CD8-positive, alpha-beta memory T cell (primary cell): ENCODE data around the gene THEMIS. TPM values are rescaled to one million over a fixed set of nuclear protein-coding genes. Genes with fewer than 3 reads are reported as not detected.
A peak's percentile ranks its signal among the peaks of the same experiment; 100 is the strongest.
"Not testable (repeated sequence)": the region's sequence is repeated elsewhere in the genome, so short reads cannot be mapped to it uniquely, and the experiment has no call there.

Experiments used
- CTCF ChIA-PET: fragments of 350-600 bp; sonication (Branson Sonifier 250); formaldehyde crosslinking; loops from one replicate; lab custom pipeline; 2021; ENCODE audit warnings: antibody characterized with exemption; lab: Charles Lee
- POLR2A ChIA-PET: fragments of 350-600 bp; sonication (Branson Sonifier 250); formaldehyde crosslinking; loops from one replicate; lab custom pipeline; 2021; ENCODE audit warnings: antibody characterized with exemption; lab: Charles Lee
- DNase-seq, 5 donors: peaks; one replicate each; pipeline versions ENCODE4 v3.0.0 to v3.0.0-alpha.2; 2020 to 2022; ENCODE audit warnings: mixed read lengths in 1 of 5
- H3K27ac ChIP-seq: one replicate; pipeline ENCODE4 v1.7.0; 2013; ENCODE audit warnings: low read depth, mild to moderate bottlenecking, low read length, moderate library complexity
- H3K27me3 ChIP-seq: 2 replicates; pipeline ENCODE4 v1.7.0; 2013; ENCODE audit warnings: low read length, mild to moderate bottlenecking; ENCODE audit not compliant: insufficient read depth, poor library complexity, severe bottlenecking
- H3K36me3 ChIP-seq: 2 replicates; pipeline ENCODE4 v1.7.0; 2013; ENCODE audit warnings: mild to moderate bottlenecking, low read length, moderate library complexity; ENCODE audit not compliant: insufficient read depth
- H3K4me1 ChIP-seq: 2 replicates; pipeline ENCODE4 v1.7.0; 2013; ENCODE audit warnings: mild to moderate bottlenecking, low read length, moderate library complexity; ENCODE audit not compliant: insufficient read depth
- H3K4me3 ChIP-seq: 2 replicates; pipeline ENCODE4 v1.7.0; 2013; ENCODE audit warnings: mild to moderate bottlenecking, low read length
- H3K9me3 ChIP-seq: 2 replicates; pipeline ENCODE4 v1.7.0; 2013; ENCODE audit warnings: mild to moderate bottlenecking, low read length
- H3K27ac Mint-ChIP-seq, 8 donors: one replicate each; pipeline ENCODE4 v1.8.0; 2020 to 2021; ENCODE audit warnings: mixed read lengths in 8 of 8, mild to moderate bottlenecking in 6 of 8, inconsistent platforms in 3 of 8, moderate library complexity in 3 of 8
- H3K27me3 Mint-ChIP-seq, 2 donors: one replicate each; pipeline ENCODE4 v1.8.0; 2020 to 2021; ENCODE audit warnings: mixed read lengths in 2 of 2, mild to moderate bottlenecking in 1 of 2, moderate library complexity in 1 of 2
- H3K36me3 Mint-ChIP-seq, 3 donors: one replicate each; pipeline ENCODE4 v1.8.0; 2020 to 2021; ENCODE audit warnings: mixed read lengths in 3 of 3, inconsistent platforms in 1 of 3, mild to moderate bottlenecking in 1 of 3
- H3K4me1 Mint-ChIP-seq, 3 donors: one replicate each; pipeline ENCODE4 v1.8.0; 2020 to 2021; ENCODE audit warnings: mixed read lengths in 3 of 3, inconsistent platforms in 1 of 3, mild to moderate bottlenecking in 1 of 3
- H3K4me3 Mint-ChIP-seq, 7 donors: one replicate each; pipeline ENCODE4 v1.8.0; 2020 to 2021; ENCODE audit warnings: mixed read lengths in 7 of 7, mild to moderate bottlenecking in 6 of 7, moderate library complexity in 4 of 7, inconsistent platforms in 2 of 7
- H3K9me3 Mint-ChIP-seq, 5 donors: one replicate each; pipeline ENCODE4 v1.8.0; 2020 to 2022; ENCODE audit warnings: mixed read lengths in 5 of 5, mild to moderate bottlenecking in 3 of 5, moderate library complexity in 2 of 5, inconsistent platforms in 1 of 5
- polyA plus RNA-seq: library from polyadenylated mRNA; unstranded; fragments of 300-500 nt; fragmentation: Illumina TruSeq; gene quantifications from one replicate; pipeline ENCODE4 v1.2.3, GENCODE V29; 2021
- total RNA-seq, 2 experiments: library from RNA; stranded (reverse); gene quantifications; one replicate each; pipeline ENCODE4 v1.2.3, GENCODE V29; 2021

Gene THEMIS
- total and polyA plus RNA-seq, 3 experiments from 2014 or later = 39.9 to 107 (median 40.6) TPM

GRCh38 chr6:127695108-127695507 lies 205.8 kb downstream of the THEMIS start:
- H3K27me3 Mint-ChIP-seq = no peaks in the 10 kb centered on the region
- H3K27me3 ChIP-seq = no peaks in the 10 kb centered on the region
- peak overlapping the region in 1 of 8 donors; percentile 7 for H3K27ac Mint-ChIP-seq
- CTCF ChIA-PET = no interaction called here
- POLR2A ChIA-PET = no interaction called here
- peaks cover 0 to 18% (median 0%) of the 10 kb centered on the region in 3 donors for H3K4me1 Mint-ChIP-seq
- peaks cover 0 to 2% (median 0%) of the 10 kb centered on the region in 5 donors for H3K9me3 Mint-ChIP-seq
- H3K4me3 Mint-ChIP-seq = no peak overlapping the region
- no peaks in the 10 kb centered on the region for H3K4me1 ChIP-seq
- no peak overlapping the region for H3K27ac ChIP-seq
- H3K4me3 ChIP-seq = no peak overlapping the region
- no peak for DNase-seq
- no peaks in the 10 kb centered on the region for H3K9me3 ChIP-seq
- H3K36me3 Mint-ChIP-seq = peaks cover 57 to 72% (median 62%) of the 10 kb centered on the region in 3 donors
- H3K36me3 ChIP-seq = peaks cover 8% of the 10 kb centered on the region

GRCh38 chr6:127691146-127691545 lies 209.7 kb downstream of the THEMIS start:
- no peaks in the 10 kb centered on the region for H3K27me3 ChIP-seq
- H3K9me3 ChIP-seq = peaks cover 5% of the 10 kb centered on the region
- no peak overlapping the region for H3K27ac ChIP-seq
- H3K36me3 Mint-ChIP-seq = peaks cover 42 to 74% (median 69%) of the 10 kb centered on the region in 3 donors
- no peaks in the 10 kb centered on the region for H3K4me1 ChIP-seq
- H3K27me3 Mint-ChIP-seq = no peaks in the 10 kb centered on the region
- H3K36me3 ChIP-seq = no peaks in the 10 kb centered on the region
- H3K4me3 Mint-ChIP-seq = no peak overlapping the region
- DNase-seq = no peak
- no peak overlapping the region for H3K4me3 ChIP-seq
- no peak overlapping the region for H3K27ac Mint-ChIP-seq
- H3K4me1 Mint-ChIP-seq = peaks cover 0 to 4% (median 0%) of the 10 kb centered on the region in 3 donors
- CTCF ChIA-PET = no interaction called here
- POLR2A ChIA-PET = no interaction called here
- peaks cover 18 to 36% (median 22%) of the 10 kb centered on the region in 5 donors for H3K9me3 Mint-ChIP-seq

DNA sequence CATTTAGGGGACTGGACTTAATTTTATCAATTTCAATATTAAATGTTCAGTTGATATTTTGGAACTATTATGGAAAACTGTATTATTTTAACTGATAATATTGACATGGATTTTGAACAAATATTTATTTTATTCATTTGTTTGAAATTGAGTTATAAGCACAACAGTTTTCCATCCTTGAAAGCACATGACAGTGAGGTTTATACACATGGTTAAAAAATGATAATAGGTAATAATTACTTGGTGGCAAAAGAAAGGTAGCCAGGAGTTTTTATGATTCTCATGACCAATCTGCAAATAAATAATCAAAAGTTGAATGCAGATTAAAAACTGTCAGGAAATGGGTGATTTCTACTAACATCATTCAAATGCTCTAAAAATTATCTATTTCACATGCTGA lies 210.3 kb downstream of the THEMIS start:
- H3K36me3 Mint-ChIP-seq = peaks cover 41 to 75% (median 66%) of the 10 kb centered on the region in 3 donors
- H3K27me3 Mint-ChIP-seq = no peaks in the 10 kb centered on the region
- no peak overlapping the region for H3K4me3 Mint-ChIP-seq
- H3K27ac ChIP-seq = no peak overlapping the region
- no peak overlapping the region for H3K4me3 ChIP-seq
- H3K27ac Mint-ChIP-seq = peak overlapping the region in 1 of 8 donors; percentile 6
- no peaks in the 10 kb centered on the region for H3K27me3 ChIP-seq
- peaks cover 0 to 4% (median 0%) of the 10 kb centered on the region in 3 donors for H3K4me1 Mint-ChIP-seq
- ChIA-PET CTCF (no interaction called here), POLR2A (interaction anchor here (0.6 kb wide), 1 partner anchor 41 kb away, joined by 4 read pairs; no protein-coding TSS in a partner anchor)
- no peak for DNase-seq
- no peaks in the 10 kb centered on the region for H3K4me1 ChIP-seq
- H3K9me3 Mint-ChIP-seq = peaks cover 24 to 41% (median 28%) of the 10 kb centered on the region in 5 donors
- peaks cover 5% of the 10 kb centered on the region for H3K9me3 ChIP-seq
- H3K36me3 ChIP-seq = no peaks in the 10 kb centered on the region

GRCh38 chr6:127690092-127690491 lies 210.8 kb downstream of the THEMIS start:
- ChIA-PET POLR2A (interaction anchor here (0.6 kb wide), 1 partner anchor 41 kb away, joined by 4 read pairs; no protein-coding TSS in a partner anchor), CTCF (no interaction called here)
- Mint-ChIP-seq H3K4me3 (no peak overlapping the region), H3K9me3 (peaks cover 24 to 44% (median 31%) of the 10 kb centered on the region in 5 donors), H3K27ac (no peak overlapping the region), H3K4me1 (peaks cover 0 to 4% (median 0%) of the 10 kb centered on the region in 3 donors), H3K36me3 (peaks cover 36 to 71% (median 61%) of the 10 kb centered on the region in 3 donors), H3K27me3 (no peaks in the 10 kb centered on the region)
- Histone ChIP-seq H3K4me1 (no peaks in the 10 kb centered on the region), H3K36me3 (no peaks in the 10 kb centered on the region), H3K27me3 (no peaks in the 10 kb centered on the region), H3K27ac (no peak overlapping the region), H3K9me3 (peaks cover 5% of the 10 kb centered on the region), H3K4me3 (no peak overlapping the region)
- no peak for DNase-seq

DNA sequence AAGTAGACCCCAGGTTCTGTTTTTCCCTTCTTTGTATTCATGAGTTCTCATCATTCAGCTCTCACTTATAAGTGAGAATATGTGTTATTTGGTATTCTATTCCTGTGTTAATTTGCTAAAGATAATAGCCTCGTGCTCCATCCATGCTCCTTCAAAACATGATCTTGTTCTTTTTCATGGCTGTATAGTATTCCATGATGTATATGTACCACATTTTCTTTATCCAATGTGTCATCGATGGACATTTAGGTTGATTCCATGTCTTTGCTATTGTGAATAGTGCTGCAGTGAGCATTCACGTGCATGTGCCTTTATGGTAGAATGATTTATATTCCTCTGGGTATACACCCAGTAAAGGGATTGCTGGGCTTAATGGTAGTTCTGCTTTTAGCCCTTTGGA lies 213.4 kb downstream of the THEMIS start:
- H3K9me3 ChIP-seq, H3K27ac ChIP-seq, DNase-seq, H3K27me3 ChIP-seq, H3K4me3 ChIP-seq, H3K4me1 ChIP-seq, POLR2A ChIA-PET, H3K4me1 Mint-ChIP-seq, H3K4me3 Mint-ChIP-seq, H3K27me3 Mint-ChIP-seq, CTCF ChIA-PET, H3K27ac Mint-ChIP-seq, H3K36me3 ChIP-seq: not testable (repeated sequence)
- Mint-ChIP-seq H3K36me3 (peaks cover 27 to 66% (median 41%) of the 10 kb centered on the region in 3 donors), H3K9me3 (peaks cover 31 to 61% (median 35%) of the 10 kb centered on the region in 5 donors)

- Mint-ChIP-seq H3K27ac (peak overlapping the region in 1 of 8 donors; percentile 27), H3K27me3 (no peaks in the 10 kb centered on the region), H3K36me3 (peaks cover 22 to 54% (median 34%) of the 10 kb centered on the region in 3 donors), H3K4me1 (no peaks in the 10 kb centered on the region), H3K9me3 (peaks cover 32 to 72% (median 43%) of the 10 kb centered on the region in 5 donors), H3K4me3 (no peak overlapping the region)
- no peaks in the 10 kb centered on the region for H3K27me3 ChIP-seq
- peaks cover 5% of the 10 kb centered on the region for H3K9me3 ChIP-seq
- no peak overlapping the region for H3K27ac ChIP-seq
- ChIA-PET POLR2A (no interaction called here), CTCF (no interaction called here)
- no peak for DNase-seq
- H3K36me3 ChIP-seq = no peaks in the 10 kb centered on the region
- H3K4me1 ChIP-seq = no peaks in the 10 kb centered on the region
- H3K4me3 ChIP-seq = no peak overlapping the region
These were observed 214.8 kb downstream of the THEMIS start for GRCh38 chr6:127686084-127686483.

DNA sequence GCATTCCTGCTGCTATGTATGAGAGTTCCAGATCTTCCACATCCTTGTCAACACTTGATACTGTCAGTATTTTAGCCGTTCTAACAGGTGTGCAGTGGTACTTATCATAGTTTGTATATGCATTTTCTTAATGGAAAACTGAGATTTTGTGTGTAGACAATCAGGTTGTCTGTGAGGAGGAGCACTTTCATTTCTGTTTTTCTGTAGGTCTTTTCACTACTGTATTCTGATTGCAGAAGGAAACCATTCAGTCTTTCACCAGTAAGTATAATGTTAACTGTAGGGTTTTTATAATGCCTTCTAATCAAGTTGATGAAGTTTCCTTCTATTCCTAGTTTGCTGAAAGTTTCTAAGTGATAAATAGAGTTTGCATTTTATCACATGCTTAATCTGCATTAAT lies 216.4 kb downstream of the THEMIS start:
- H3K9me3 ChIP-seq = peaks cover 5% of the 10 kb centered on the region
- peaks cover 38 to 74% (median 52%) of the 10 kb centered on the region in 5 donors for H3K9me3 Mint-ChIP-seq
- CTCF ChIA-PET = no interaction called here
- H3K4me3 Mint-ChIP-seq = no peak overlapping the region
- H3K4me3 ChIP-seq = no peak overlapping the region
- H3K36me3 ChIP-seq = no peaks in the 10 kb centered on the region
- H3K27ac ChIP-seq = no peak overlapping the region
- peaks cover 12 to 41% (median 22%) of the 10 kb centered on the region in 3 donors for H3K36me3 Mint-ChIP-seq
- DNase-seq = no peak
- no peaks in the 10 kb centered on the region for H3K4me1 Mint-ChIP-seq
- H3K27me3 Mint-ChIP-seq = no peaks in the 10 kb centered on the region
- no peaks in the 10 kb centered on the region for H3K27me3 ChIP-seq
- H3K4me1 ChIP-seq = no peaks in the 10 kb centered on the region
- POLR2A ChIA-PET = no interaction called here
- H3K27ac Mint-ChIP-seq = no peak overlapping the region
